K562 (cell line): ENCODE measurements around the gene PUM1. TPM values are rescaled to one million over a fixed set of nuclear protein-coding genes. Genes with fewer than 3 reads are reported as not detected.

Experiments used
- ATAC-seq: fragments of 200-7000 bp; cut with Tn5 transposase; 3 replicates; pipeline ENCODE4 v1.9.1; 2020; ENCODE audit warnings: moderate library complexity
- BruUV-seq: library from RNA; stranded (reverse); fragments of 400-500 nt; replicated peaks from 2 replicates; lab custom pipeline; 2021; lab: Mats Ljungman, UMichigan
- CTCF ChIA-PET: fragments of 300-600 bp; formaldehyde crosslinking; extraction: SDS; loops from one replicate; lab custom pipeline; 2021; ENCODE audit warnings: low intra/inter-chr PET ratio; lab: Yijun Ruan, JAX
- POLR2A ChIA-PET: fragments of 300-600, 350-650 bp; sonication (Branson Sonifier 250); formaldehyde crosslinking; extraction: SDS; loops from one replicate; lab custom pipeline; 2021; ENCODE audit warnings: antibody characterized with exemption, inconsistent platforms; lab: Yijun Ruan, JAX
- DNase-seq, 4 experiments: peaks; one replicate each; pipeline versions ENCODE4 v3.0.0 to v3.0.0-alpha.2; 2011 to 2018; ENCODE audit warnings: low spot score in 3 of 4, mixed read lengths in 3 of 4; ENCODE audit errors: extremely low read depth in 1 of 4
- FAIRE-seq: peaks from 2 replicates; lab custom pipeline; 2011; peaks lifted over from hg19 to GRCh38; lab: Jason Lieb, UNC
- H2AFZ ChIP-seq: 2 replicates; pipeline ENCODE4 v1.6.0; 2011; ENCODE audit warnings: low read depth, low read length, control low read depth, inconsistent platforms
- H3K27ac ChIP-seq: fragments of 200-600 bp; 3 replicates; pipeline ENCODE4 v1.8.0; 2011; ENCODE audit warnings: low read depth, mild to moderate bottlenecking, control low read depth, inconsistent platforms, low read length, moderate library complexity, mixed read lengths; ENCODE audit errors: extremely low read depth
- H3K27me3 ChIP-seq, 2 experiments: fragments of 300-600 bp in 1 of 2; 2 replicates in 1 of 2; 3 replicates in 1 of 2; pipeline versions ENCODE4 v1.6.0 to v1.8.0; 2011; ENCODE audit warnings: inconsistent platforms in 2 of 2, low read length in 2 of 2, mild to moderate bottlenecking in 1 of 2, mixed read lengths in 1 of 2, moderate library complexity in 1 of 2; ENCODE audit not compliant: control insufficient read depth in 2 of 2, insufficient read depth in 2 of 2
- H3K36me3 ChIP-seq: fragments of 300-600 bp; 3 replicates; pipeline ENCODE4 v1.8.0; 2011; ENCODE audit warnings: mild to moderate bottlenecking, low read length, inconsistent platforms; ENCODE audit not compliant: control insufficient read depth, insufficient read depth
- H3K4me1 ChIP-seq, 2 experiments: fragments of 200-600 bp in 1 of 2; replicated peaks in 1 of 2; 2 replicates in 1 of 2; 3 replicates in 1 of 2; pipeline versions ENCODE4 v1.5.1 to v1.8.0; 2011; ENCODE audit warnings: inconsistent platforms in 2 of 2, low read length in 2 of 2, mild to moderate bottlenecking in 1 of 2, mixed read lengths in 1 of 2, moderate library complexity in 1 of 2; ENCODE audit not compliant: control insufficient read depth in 2 of 2, insufficient read depth in 2 of 2
- H3K4me2 ChIP-seq: 2 replicates; pipeline ENCODE4 v1.6.1; 2011; ENCODE audit warnings: low read length, control low read depth, inconsistent platforms, mixed read lengths; ENCODE audit not compliant: insufficient read depth
- H3K4me3 ChIP-seq: fragments of 200-600 bp; sonication (generic), shearing (Covaris generic); 2 replicates; pipeline ENCODE4 v1.5.1; 2016; ENCODE audit warnings: control low read depth, inconsistent platforms
- H3K79me2 ChIP-seq: fragments of 200-600 bp; 3 replicates; pipeline ENCODE4 v1.8.0; 2011; ENCODE audit warnings: low read length, inconsistent platforms; ENCODE audit not compliant: control insufficient read depth, insufficient read depth
- H3K9ac ChIP-seq, 2 experiments: 2 replicates each; pipeline versions ENCODE4 v1.6.0 to v1.6.1; 2011; ENCODE audit warnings: low read depth in 2 of 2, low read length in 2 of 2, control low read depth in 1 of 2, inconsistent platforms in 1 of 2, mild to moderate bottlenecking in 1 of 2, mixed read lengths in 1 of 2; ENCODE audit not compliant: insufficient read depth in 1 of 2
- H3K9me1 ChIP-seq: one replicate; pipeline ENCODE4 v1.6.0; 2011; ENCODE audit warnings: inconsistent platforms, mild to moderate bottlenecking, low read length, moderate library complexity; ENCODE audit not compliant: control insufficient read depth, insufficient read depth
- H3K9me3 ChIP-seq: replicated peaks from 2 replicates; pipeline ENCODE4 v1.5.1; 2011; ENCODE audit warnings: low read depth, low read length, inconsistent platforms; ENCODE audit not compliant: control insufficient read depth, insufficient read depth
- H4K20me1 ChIP-seq: replicated peaks from 2 replicates; pipeline ENCODE4 v1.6.1; 2011; ENCODE audit warnings: low read length, inconsistent platforms, mixed read lengths; ENCODE audit not compliant: control insufficient read depth, insufficient read depth
- BCLAF1 ChIP-seq, 2 experiments: fragments of 450-650 bp in 1 of 2; IDR thresholded peaks; 2 replicates each; pipeline ENCODE4 v1.6.1; 2011 to 2017; ENCODE audit warnings: low read depth in 2 of 2, antibody characterized with exemption in 1 of 2, borderline replicate concordance in 1 of 2, low read length in 1 of 2, mild to moderate bottlenecking in 1 of 2, mixed read lengths in 1 of 2; ENCODE audit not compliant: control insufficient read depth in 1 of 2
- HDAC6 ChIP-seq: IDR thresholded peaks from 2 replicates; pipeline ENCODE4 v1.6.1; 2012; ENCODE audit warnings: low read depth, mild to moderate bottlenecking, control low read depth, inconsistent platforms, low read length, moderate library complexity
- NONO ChIP-seq, 2 experiments: fragments of 200-400 bp in 1 of 2; fragments of 450-650 bp in 1 of 2; formaldehyde crosslinking in 1 of 2; IDR thresholded peaks; 2 replicates each; pipeline ENCODE4 v1.6.1; 2017; ENCODE audit warnings: low read depth in 2 of 2, mild to moderate bottlenecking in 2 of 2, moderate library complexity in 2 of 2, low read length in 1 of 2
- ZNF354B ChIP-seq: fragments of 250-450 bp; sonication (Bioruptor Pico); IDR thresholded peaks from 2 replicates; pipeline ENCODE4 v1.4.0; 2020
- WGBS: fragments of 100-300 bp; shearing (Covaris generic); methylation state at CpG from one replicate; pipeline ENCODE4 v1.1.6; 2016; ENCODE audit warnings: low coverage, mixed read lengths; ENCODE audit not compliant: insufficient coverage; ENCODE audit errors: missing lambda C conversion rate; 5-methylcytosine and 5-hydroxymethylcytosine counted together
- in situ Hi-C: fragments of 300-500 bp; cut with MboI; formaldehyde crosslinking; loops from 4 replicates; pipeline ENCODE4 v1.15.0; 2018; ENCODE audit warnings: inconsistent platforms, mixed read lengths
- intact Hi-C: fragments of 100-400 bp; cut with micrococcal nuclease; formaldehyde crosslinking; loops from 2 replicates; pipeline ENCODE4 v1.14.2; 2022
- polyA plus RNA-seq, 8 experiments: library from polyadenylated mRNA; depleted of rRNA in 4 of 8; stranded (reverse) in 5 of 8; unstranded in 3 of 8; fragments of >200 nt; fragmentation: Nextera tagmentation in 2 of 8; fragmentation: Illumina TruSeq in 1 of 8; extraction: Ambion mirVana in 2 of 8; extraction: Trizol in 1 of 8; gene quantifications; 2 replicates each; pipeline versions ENCODE4 v1.2.1 to v1.2.3, GENCODE V29; 2011 to 2014; ENCODE audit warnings: inconsistent platforms in 1 of 8, missing spikeins in 1 of 8
- total RNA-seq, 7 experiments: library from RNA; depleted of rRNA in 6 of 7; stranded (reverse); fragments of >200 nt in 6 of 7; fragmentation: Illumina TruSeq in 2 of 7; extraction: Trizol in 2 of 7; gene quantifications; 2 replicates each; pipeline versions ENCODE4 v1.2.1 to v1.2.3, GENCODE V29; 2011 to 2021; ENCODE audit warnings: low replicate concordance in 1 of 7

The PUM1 gene
- total and polyA plus RNA-seq, 9 of the 15 experiments (the other 6 are each of a cell fraction or from before 2014, with no cell fraction given) = 37.7 to 104 (median 55.7) TPM

GRCh38 chr1:31073044-31073443 lies 7.5 kb upstream of the PUM1 start:
- no TSS peak for BruUV-seq
- 85% methylated on average over 2 of the region's 2 CpGs for WGBS
- ATAC-seq = no peak
- Histone ChIP-seq H3K4me1 (peaks cover 10 to 32% of the 10 kb centered on the region in 2 experiments; a peak in 4 of 5 replicates), H2AFZ (peak overlapping the region; percentile 89), H3K4me2 (no peak overlapping the region), H3K36me3 (no peaks in the 10 kb centered on the region), H3K9me3 (no peaks in the 10 kb centered on the region), H3K9me1 (no peaks in the 10 kb centered on the region), H3K27me3 (no peaks in the 10 kb centered on the region), H3K79me2 (no peaks in the 10 kb centered on the region), H3K9ac (0 out of 4 replicates have a peak overlapping the region, but pooled peaks of 1 of the 2 experiments have one; percentile 8), H4K20me1 (no peaks in the 10 kb centered on the region), H3K4me3 (no peak overlapping the region), H3K27ac (peak overlapping the region; percentile 59; the same call in 1 of the 3 replicates)
- no peak for DNase-seq
- ChIA-PET POLR2A (interaction anchor here (0.6 to 5.2 kb wide), 6 partner anchors 8 to 76 kb away, joined by 3 to 35 read pairs (median 8); no protein-coding TSS in a partner anchor), CTCF (no interaction called here)
- TF ChIP-seq ZNF354B (no peak), BCLAF1 (IDR thresholded peaks at IDR 0.05; ENCODE audit: borderline replicate concordance in 1 of 2, control insufficient read depth in 1 of 2, low read depth in 2 of 2, low read length in 1 of 2) (no peak), HDAC6 (no peak), NONO (IDR thresholded peaks at IDR 0.05; ENCODE audit: low read depth in 2 of 2, low read length in 1 of 2) (0 out of 4 replicates have a peak, but pooled peaks of 1 of the 2 experiments have one; percentile 24)
- intact Hi-C loops (no loop called here), in situ Hi-C loops (no loop called here)
- no peak for FAIRE-seq
